Activated T-helper 1 cell treated with Interleukin-2 at 50 U/mL for 16 hours (primary cell): ENCODE measurements around the gene ACTMAP.
"Not testable (repeated sequence)": the region's sequence is repeated elsewhere in the genome, so short reads cannot be mapped to it uniquely, and the experiment has no call there.

Experiments used
- DNase-seq: peaks from one replicate; pipeline ENCODE4 v3.0.0-alpha.2; 2020; ENCODE audit warnings: low read depth

ACTMAP gene, protein sequence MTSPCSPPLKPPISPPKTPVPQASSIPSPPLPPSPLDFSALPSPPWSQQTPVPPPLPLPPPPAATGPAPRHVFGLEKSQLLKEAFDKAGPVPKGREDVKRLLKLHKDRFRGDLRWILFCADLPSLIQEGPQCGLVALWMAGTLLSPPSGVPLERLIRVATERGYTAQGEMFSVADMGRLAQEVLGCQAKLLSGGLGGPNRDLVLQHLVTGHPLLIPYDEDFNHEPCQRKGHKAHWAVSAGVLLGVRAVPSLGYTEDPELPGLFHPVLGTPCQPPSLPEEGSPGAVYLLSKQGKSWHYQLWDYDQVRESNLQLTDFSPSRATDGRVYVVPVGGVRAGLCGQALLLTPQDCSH

DNA sequence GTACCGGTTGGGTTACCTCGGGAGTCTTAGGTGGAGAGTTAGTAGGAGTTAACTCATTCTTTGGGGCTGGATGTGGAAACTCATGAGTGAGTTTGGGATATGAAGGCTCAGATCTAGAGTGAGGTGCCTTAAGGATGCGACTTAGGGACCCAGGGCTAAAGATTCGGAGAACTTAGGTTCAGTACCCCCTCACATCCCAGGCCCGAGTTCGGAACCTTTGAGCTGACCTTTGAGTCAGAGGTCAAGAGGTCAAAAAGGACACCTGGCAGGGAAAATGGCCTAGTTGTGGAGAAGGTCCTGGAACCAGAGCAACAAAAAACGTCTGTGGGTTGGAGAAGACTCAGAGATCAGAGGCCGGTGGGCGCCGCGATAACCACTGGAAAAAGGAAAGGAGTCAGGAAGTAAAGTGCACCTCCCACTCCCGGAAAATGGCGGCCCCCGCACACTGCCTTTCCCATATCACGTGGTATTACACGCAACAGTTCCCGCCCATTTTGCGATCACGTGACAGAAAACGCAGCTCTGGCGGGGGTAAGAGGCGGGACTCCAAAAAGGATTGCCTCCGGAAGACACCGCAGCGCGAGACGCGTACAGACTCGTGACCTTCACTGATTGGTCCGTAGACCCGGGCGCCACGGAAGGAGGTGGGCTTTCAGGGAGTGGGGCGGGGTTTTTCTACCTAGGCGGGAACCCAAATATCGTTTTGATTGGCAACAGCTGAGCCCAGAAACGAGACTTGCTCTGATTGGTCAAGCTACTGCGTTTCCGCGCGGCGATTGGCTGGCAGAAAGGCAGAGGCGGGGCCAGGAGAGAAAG, at the start of gene ACTMAP:
TSS of gene ACTMAP (minus strand) at position 420 of the 816 bp plus-strand sequence. CDS start 674 bp downstream, outside the sequence.
- peak; percentile 98 for DNase-seq

DNA sequence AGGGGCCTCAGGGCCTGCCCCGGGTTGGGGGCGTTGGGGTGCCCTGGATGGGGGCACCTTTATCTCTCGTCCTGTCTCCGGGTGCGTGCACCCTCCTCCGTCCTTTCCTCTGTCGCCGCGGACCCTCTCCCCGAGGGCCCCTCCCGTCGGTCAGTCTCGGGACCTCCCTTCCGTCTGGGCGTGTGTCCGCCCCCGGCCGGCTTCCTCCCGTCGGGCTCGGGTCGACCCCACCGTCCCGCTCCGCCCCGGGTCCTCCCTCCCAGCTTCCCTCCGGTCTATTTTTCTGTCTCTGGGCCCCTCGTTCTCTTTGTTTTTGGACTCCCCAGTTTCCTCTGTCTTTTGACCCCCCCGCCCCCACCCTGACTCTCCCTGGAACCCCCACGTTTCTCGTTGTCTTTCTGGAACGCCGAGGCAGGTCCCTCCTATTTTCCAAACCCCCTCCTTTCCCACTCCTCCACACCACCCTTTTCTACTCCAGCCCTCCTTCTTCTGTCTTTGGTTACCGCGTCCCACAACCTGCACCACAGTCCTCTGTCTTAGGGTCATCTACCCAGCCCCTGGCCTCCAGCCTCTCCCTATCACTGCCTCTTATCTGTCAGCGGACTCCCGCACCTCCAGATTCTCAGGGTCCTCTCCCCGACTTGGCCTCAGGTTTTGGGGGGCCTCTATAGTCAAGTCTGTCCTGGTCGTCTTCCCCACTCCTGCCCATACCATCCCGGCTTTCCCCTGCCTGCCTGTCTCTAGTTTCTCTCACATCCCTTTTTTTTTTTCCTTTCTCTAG, 49.5 kb upstream of the ACTMAP start:
- DNase-seq: no peak

DNA sequence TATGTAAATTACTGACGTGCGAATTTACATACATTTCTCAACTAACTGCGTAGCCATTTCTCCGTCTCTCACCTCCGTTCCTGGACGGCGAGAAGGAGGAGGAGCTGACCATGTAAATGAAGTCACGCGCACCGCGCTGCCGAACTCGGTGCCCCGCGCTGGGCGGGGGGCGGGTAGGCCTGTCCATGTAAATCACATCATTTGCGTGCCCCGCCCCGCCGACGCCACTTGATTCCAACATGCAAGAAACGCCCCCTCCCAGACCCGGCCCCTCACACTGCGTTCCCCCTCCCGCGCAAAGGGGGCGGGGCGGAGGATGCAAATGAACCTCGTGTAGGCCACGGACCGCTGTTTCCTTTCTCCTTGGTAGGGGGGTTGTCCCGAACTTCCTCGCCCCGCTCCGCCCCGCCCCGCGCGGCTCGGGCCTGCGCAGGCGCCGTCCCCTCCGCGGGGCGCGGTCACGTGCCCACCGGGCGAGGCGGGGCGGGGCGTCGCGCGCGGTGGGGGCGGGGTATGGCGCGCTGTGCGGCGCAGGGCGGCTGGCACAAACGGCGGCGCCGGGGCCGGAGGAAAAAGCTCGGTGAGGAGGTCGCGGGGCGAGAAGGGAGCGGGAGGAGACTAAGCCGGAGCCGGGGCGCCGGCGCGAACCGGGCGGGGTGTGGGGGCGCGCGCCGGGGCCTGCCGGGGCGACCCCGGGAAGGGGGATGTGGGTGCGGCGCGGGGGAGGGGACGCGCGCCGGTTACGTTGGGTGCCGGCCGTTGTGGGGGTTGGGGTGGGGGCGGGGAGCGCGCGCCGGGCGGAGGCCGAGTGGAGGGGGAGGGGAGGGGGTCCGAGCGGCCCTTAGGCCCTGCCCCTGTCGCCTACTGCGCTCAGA, 48.6 kb upstream of the ACTMAP start, which contains the start of gene EGLN2:
TSS of gene EGLN2 (plus strand) at position 509 of the 875 bp plus-strand sequence. CDS start 1,382 bp downstream, outside the sequence.
- DNase-seq: peak; percentile 100

- peak; percentile 55 for DNase-seq
These were observed 47.8 kb upstream of the ACTMAP start for GRCh38 chr19:40797963-40798682.

DNA sequence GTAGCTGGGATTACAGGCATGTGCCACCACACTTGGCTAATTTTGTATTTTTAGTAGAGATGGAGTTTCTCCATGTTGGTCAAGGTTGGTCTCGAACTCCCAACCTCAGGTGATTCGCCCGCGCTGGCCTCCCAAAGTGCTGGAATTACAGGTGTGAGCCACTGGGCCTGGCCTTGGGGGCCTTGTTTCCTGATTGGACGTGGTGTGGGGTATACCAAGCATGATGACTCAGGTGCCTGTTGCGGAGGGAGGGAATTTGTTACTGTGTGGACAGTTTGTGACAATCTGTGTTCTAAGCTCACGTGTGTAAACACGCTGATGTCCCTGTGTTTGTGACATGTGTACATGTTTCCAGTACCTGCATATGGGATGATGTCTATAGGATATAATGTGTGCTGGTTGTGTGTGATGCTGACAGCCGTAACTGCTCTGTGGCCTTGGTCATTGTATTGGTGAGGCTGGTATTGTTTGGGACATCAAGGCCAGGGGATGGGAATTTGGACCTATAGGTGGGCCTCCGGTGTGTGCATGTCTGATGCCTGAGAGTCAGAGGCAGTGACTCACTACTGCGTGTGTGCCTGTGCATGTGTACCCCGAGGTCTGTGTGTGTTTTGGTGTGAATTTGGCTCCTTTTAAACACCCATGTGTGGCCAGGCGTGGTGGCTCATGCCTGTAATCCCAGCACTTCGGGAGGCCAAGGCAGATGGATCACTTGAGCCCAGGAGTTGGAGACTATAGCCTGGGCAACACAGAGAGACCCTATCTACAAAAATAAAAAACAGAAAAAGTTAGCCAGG, 47.1 kb upstream of the ACTMAP start:
- no peak for DNase-seq

- DNase-seq: no peak
These were observed 41.7 kb upstream of the ACTMAP start for GRCh38 chr19:40791996-40792395.

DNA sequence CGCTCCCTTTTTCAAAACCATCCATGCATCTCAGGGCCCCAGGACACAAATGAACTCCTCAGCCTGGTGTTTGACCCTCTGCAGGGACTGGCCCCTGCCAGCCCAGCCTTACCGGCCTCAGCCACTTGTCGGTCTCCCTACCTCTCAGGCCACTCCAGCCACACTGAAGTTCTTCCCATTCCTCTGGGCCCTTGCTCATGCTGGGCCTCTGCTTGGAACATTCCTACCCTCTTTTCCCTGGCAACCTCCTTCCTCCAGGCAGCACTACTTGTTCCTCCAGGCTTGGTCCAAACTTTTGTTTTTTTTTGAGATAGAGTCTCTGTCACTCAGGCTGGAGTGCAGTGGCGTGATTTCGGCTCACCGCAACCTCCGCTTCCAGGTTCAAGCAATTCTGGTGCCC, 41.1 kb upstream of the ACTMAP start:
- DNase-seq: no peak

DNA sequence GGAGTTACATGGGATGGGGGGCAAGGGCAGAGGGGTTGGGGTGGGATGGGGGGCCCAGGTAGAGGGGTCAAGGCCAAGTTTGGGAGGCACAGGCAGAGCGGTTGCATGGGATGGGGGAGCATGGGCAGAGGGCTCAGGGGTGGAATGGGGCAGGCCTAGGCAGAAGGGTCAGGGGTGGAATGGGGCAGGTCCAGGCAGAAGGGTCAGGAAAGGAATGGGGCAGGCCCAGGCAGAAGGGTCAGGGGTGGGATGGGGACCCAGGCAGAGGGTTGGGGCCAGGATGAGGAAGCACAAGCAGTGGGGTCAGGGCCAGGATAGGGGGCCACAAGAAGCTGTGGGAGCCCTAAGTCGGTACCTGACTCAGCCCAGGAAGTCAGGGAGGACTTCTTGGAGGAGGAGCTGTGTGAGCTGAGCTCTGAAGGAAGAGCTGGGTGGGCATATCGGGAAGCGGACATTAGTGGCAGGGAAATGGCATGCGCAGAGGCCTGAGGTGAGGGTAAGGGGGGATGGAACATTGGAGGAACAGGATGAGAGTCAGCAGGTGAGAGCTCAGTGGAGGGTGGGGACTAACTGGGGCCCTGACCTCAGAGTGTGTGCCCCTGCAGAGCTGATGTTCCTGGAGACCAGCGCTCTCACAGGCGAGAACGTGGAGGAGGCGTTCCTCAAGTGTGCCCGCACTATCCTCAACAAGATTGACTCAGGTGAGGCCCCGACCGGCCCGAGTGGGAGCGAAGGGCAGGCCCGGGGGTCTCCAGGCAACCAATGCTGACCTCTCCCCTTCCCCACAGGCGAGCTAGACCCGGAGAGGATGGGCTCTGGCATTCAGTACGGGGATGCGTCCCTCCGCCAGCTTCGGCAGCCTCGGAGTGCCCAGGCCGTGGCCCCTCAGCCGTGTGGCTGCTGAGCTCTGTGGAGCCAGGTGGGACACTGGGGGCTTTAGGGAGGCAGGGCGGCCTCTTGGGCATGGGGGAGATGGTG, 36.1 kb upstream of the ACTMAP start:
- no peak for DNase-seq

DNA sequence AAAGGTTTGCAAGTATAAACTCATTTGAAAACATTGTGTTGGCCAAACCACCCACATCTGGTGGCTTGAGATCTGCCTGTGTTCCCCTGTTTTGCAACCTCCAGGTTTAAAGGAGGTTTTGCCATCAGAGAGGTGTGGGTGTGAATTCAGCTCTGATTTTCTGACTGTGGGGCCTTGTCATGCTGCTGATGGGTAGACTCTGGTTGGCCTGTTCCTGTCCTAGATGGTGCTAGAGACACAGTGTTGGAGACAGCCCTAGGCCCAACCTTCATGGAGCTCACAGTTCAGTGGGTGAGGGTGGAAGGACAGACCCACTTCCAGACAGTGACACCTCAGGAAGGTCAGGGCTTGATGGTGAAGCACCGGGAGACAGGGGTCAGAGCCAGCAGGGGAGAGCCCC, 35.2 kb upstream of the ACTMAP start:
- no peak for DNase-seq

DNA sequence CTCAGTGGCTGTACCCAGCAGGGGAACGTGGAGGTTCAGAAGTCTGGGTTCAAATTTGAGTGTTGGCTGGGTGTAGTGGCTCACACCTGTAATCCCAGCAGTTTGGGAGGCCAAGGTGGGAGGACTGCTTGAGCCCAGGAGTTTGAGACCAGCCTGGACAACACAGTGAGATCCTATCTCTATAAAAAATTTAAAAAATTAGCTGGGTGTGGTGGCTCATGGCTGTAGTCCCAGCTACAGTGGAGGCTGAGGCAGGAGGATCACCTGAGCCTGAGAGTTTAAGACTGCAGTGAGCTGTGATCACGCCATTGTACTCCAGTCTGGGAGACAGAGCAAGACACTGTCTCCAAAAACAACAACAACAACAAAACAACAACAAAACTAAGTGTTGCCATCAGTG, 33.9 kb upstream of the ACTMAP start:
- not testable (repeated sequence) for DNase-seq

DNA sequence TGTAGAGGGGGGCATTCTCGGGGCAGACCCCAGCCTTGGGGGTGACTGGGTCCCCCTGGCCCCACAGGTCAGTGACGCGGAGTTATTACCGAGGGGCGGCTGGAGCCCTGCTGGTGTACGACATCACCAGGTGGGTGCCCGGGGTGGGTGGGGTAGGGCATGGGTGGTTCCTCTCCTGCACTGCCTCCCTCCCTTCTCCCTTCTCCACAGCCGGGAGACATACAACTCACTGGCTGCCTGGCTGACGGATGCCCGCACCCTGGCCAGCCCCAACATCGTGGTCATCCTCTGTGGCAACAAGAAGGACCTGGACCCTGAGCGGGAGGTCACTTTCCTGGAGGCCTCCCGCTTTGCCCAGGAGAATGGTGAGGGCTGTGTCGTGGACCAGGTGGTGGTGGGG, 33.4 kb upstream of the ACTMAP start:
- no peak for DNase-seq

DNA sequence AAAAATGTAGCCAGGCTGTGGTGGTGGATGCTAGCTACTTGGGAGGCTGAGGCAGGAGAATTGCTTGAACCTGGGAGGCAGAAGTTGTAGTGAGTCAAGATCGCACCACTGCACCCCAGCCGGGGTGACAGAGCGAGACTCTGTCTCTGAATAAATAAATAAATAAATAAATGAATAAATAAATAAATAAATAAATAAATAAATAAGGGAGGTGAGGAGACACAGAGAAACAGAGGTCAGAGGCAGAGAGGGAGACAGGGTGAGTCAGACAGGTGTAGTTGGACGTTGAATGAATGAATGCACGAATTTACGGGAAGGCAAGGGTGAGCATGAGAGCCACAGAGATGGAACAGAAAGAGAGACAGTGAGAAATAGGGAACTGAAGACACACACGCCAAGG, 30.9 kb upstream of the ACTMAP start:
- no peak for DNase-seq

DNA sequence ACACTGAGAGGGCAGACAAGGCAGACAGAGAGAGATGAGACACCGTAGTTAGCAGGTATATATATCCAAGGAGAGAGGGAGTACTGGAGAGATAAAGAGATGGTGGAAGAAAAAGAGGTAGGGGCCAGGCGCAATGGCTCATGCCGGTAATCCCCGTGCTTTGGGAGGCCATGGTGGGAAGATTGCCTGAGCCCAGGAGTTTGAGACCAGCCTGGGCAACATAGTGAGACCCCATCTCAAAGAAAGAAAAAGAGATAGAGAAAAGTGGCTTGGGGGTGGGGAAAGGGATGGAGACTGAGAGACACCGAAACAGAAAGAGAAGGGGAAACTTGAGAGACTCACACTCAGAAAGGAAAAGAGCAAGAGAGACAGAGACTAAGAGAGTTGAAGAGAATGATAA, 30.3 kb upstream of the ACTMAP start:
- DNase-seq: no peak

DNA sequence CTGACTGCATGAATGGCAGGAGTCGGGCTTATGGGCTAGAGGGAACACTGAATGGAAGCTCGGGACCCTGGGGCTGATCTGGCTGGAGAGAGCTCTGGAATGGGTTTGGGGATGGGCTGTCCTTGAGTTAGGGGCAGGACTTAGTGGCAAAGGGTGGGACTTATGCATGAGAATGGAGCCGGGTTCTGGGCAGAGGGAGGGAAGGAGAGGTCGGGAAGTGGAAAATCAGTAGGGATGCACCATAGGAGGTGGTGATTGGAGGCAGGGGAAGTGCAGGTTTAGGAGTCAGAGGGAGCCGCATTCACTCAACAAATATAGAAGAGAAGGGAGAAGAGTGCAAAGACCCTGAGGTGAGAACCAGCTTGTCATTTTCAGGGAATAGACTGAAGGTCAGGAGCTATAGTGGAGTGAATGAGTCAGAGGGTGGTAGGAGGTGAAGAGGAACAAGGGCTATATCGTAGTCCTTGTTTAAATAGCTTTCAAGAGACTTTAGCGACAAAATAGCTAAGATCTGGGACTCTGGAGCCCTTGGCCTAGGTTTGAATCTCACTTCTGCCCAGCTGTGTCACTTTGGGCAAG, 28.5 kb upstream of the ACTMAP start:
- DNase-seq: no peak

- peak; percentile 100 for DNase-seq
These were observed 27.8 kb upstream of the ACTMAP start, which contains the start of gene RAB4B for GRCh38 chr19:40777937-40778705. RAB4B (plus strand) TSS chr19:40778247; CDS start chr19:40778376, 129 bp downstream.

GRCh38 chr19:40777645-40777936, 27.3 kb upstream of the ACTMAP start:
- DNase-seq: no peak

GRCh38 chr19:40776932-40777644, 26.8 kb upstream of the ACTMAP start:
- DNase-seq: peak; percentile 77
